ENCODE results near the gene BUB3. TPM values are rescaled to one million over a fixed set of nuclear protein-coding genes. Genes with fewer than 3 reads are reported as not detected.

BUB3 gene
- total and polyA plus RNA-seq, 2 of the 13 experiments (the other 11 are each of a cell fraction or from before 2014, with no cell fraction given), result 174 to 188 TPM

DNA sequence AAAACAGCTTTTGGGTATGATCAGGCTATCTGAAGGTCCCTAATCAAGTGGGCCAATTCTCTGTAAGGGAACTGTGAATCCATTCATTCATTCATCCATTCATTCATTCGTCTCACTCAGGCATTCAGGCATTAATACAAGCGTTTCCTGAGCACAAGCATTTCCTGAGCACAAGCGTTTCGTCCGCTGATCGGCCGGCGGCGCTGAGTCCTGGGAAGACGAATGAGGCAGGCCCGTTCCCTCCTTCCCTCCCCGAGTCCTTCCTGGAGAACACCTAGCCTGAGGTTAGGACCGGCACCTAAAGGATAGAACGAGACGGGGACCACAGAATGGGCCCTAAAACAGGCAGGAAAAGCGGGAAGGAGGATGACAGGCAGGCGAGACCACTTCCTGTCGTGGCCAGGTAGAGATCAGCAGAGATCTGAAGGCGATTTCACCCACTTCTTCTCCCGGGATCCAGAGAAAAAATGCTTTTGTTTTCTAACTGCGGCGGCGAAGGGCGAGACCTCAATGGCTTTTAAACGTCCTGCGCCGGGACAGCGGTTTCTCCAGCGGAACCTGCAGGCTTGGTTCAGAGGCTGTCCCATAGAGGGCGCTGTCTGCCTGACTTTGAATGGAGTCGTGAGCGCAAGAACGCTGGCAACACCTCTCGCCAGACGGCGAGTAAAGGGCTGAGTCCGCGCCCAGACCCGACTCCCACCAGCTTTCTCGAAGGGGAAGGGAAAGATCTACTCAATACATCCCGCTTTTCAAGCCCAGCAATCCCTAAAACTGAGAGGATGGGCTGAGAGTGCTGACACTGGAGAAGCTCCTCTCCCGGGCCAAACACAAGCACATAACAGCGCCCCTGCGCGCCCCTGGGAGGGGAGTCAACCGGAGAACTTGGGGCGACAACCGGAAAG, 21.4 kb upstream of the BUB3 start (continued):
- TF ChIP-seq, protein P1, sequence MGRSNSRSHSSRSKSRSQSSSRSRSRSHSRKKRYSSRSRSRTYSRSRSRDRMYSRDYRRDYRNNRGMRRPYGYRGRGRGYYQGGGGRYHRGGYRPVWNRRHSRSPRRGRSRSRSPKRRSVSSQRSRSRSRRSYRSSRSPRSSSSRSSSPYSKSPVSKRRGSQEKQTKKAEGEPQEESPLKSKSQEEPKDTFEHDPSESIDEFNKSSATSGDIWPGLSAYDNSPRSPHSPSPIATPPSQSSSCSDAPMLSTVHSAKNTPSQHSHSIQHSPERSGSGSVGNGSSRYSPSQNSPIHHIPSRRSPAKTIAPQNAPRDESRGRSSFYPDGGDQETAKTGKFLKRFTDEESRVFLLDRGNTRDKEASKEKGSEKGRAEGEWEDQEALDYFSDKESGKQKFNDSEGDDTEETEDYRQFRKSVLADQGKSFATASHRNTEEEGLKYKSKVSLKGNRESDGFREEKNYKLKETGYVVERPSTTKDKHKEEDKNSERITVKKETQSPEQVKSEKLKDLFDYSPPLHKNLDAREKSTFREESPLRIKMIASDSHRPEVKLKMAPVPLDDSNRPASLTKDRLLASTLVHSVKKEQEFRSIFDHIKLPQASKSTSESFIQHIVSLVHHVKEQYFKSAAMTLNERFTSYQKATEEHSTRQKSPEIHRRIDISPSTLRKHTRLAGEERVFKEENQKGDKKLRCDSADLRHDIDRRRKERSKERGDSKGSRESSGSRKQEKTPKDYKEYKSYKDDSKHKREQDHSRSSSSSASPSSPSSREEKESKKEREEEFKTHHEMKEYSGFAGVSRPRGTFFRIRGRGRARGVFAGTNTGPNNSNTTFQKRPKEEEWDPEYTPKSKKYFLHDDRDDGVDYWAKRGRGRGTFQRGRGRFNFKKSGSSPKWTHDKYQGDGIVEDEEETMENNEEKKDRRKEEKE (IDR thresholded peaks at IDR 0.05), result no peak
- TF ChIP-seq, protein P2, sequence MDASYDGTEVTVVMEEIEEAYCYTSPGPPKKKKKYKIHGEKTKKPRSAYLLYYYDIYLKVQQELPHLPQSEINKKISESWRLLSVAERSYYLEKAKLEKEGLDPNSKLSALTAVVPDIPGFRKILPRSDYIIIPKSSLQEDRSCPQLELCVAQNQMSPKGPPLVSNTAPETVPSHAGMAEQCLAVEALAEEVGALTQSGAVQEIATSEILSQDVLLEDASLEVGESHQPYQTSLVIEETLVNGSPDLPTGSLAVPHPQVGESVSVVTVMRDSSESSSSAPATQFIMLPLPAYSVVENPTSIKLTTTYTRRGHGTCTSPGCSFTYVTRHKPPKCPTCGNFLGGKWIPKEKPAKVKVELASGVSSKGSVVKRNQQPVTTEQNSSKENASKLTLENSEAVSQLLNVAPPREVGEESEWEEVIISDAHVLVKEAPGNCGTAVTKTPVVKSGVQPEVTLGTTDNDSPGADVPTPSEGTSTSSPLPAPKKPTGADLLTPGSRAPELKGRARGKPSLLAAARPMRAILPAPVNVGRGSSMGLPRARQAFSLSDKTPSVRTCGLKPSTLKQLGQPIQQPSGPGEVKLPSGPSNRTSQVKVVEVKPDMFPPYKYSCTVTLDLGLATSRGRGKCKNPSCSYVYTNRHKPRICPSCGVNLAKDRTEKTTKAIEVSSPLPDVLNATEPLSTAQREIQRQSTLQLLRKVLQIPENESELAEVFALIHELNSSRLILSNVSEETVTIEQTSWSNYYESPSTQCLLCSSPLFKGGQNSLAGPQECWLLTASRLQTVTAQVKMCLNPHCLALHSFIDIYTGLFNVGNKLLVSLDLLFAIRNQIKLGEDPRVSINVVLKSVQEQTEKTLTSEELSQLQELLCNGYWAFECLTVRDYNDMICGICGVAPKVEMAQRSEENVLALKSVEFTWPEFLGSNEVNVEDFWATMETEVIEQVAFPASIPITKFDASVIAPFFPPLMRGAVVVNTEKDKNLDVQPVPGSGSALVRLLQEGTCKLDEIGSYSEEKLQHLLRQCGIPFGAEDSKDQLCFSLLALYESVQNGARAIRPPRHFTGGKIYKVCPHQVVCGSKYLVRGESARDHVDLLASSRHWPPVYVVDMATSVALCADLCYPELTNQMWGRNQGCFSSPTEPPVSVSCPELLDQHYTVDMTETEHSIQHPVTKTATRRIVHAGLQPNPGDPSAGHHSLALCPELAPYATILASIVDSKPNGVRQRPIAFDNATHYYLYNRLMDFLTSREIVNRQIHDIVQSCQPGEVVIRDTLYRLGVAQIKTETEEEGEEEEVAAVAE (CRISPR knock-in tag; IDR thresholded peaks at IDR 0.05; ENCODE audit: borderline replicate concordance), result no peak
- TF ChIP-seq HOXA3 (CRISPR knock-in tag; IDR thresholded peaks at IDR 0.05) (no peak), TOPORS (CRISPR knock-in tag; IDR thresholded peaks at IDR 0.05) (no peak), HHEX (CRISPR knock-in tag; IDR thresholded peaks at IDR 0.05) (no peak), ZNF484 (CRISPR knock-in tag; IDR thresholded peaks at IDR 0.05; ENCODE audit: borderline replicate concordance, low read depth) (no peak), TBL1XR1 (IDR thresholded peaks at IDR 0.05; ENCODE audit: borderline replicate concordance, low read length, partially characterized antibody) (no peak), NPAS2 (CRISPR knock-in tag; IDR thresholded peaks at IDR 0.05; ENCODE audit: borderline replicate concordance) (no peak), RARA (CRISPR knock-in tag; IDR thresholded peaks at IDR 0.05) (no peak), EHMT2 (IDR thresholded peaks at IDR 0.05; ENCODE audit: borderline replicate concordance, low read depth, low read length) (no peak), BCL6 (CRISPR knock-in tag; IDR thresholded peaks at IDR 0.05) (peak; percentile 31; the same call in 1 of the 2 replicates), SP140L (CRISPR knock-in tag; IDR thresholded peaks at IDR 0.05; ENCODE audit: borderline replicate concordance) (0 out of 2 replicates have a peak, but pooled peaks have one; percentile 48), SKI (IDR thresholded peaks at IDR 0.05; ENCODE audit: partially characterized antibody) (no peak), ZNF572 (CRISPR knock-in tag; IDR thresholded peaks at IDR 0.05) (0 out of 2 replicates have a peak, but pooled peaks have one; percentile 43), KLF9 (CRISPR knock-in tag; IDR thresholded peaks at IDR 0.05; ENCODE audit: low read depth) (no peak), SOX6 (IDR thresholded peaks at IDR 0.05) (no peak), SOX6 (CRISPR knock-in tag; IDR thresholded peaks at IDR 0.05) (no peak), FOXC1 (CRISPR knock-in tag; IDR thresholded peaks at IDR 0.05; ENCODE audit: borderline replicate concordance) (no peak), IRX3 (CRISPR knock-in tag; IDR thresholded peaks at IDR 0.05; ENCODE audit: borderline replicate concordance, low read depth) (no peak), ZNF557 (CRISPR knock-in tag; IDR thresholded peaks at IDR 0.05) (no peak)
- TF ChIP-seq, protein P3, sequence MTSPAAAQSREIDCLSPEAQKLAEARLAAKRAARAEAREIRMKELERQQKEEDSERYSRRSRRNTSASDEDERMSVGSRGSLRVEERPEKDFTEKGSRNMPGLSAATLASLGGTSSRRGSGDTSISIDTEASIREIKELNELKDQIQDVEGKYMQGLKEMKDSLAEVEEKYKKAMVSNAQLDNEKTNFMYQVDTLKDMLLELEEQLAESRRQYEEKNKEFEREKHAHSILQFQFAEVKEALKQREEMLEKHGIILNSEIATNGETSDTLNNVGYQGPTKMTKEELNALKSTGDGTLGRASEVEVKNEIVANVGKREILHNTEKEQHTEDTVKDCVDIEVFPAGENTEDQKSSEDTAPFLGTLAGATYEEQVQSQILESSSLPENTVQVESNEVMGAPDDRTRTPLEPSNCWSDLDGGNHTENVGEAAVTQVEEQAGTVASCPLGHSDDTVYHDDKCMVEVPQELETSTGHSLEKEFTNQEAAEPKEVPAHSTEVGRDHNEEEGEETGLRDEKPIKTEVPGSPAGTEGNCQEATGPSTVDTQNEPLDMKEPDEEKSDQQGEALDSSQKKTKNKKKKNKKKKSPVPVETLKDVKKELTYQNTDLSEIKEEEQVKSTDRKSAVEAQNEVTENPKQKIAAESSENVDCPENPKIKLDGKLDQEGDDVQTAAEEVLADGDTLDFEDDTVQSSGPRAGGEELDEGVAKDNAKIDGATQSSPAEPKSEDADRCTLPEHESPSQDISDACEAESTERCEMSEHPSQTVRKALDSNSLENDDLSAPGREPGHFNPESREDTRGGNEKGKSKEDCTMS (CRISPR knock-in tag; conservative IDR thresholded peaks at IDR 0.05), result no peak

Data from HepG2 (cell line).